AG04450 (cell line): Measurements from ENCODE around the gene IFI44L. TPM values are rescaled to one million over a fixed set of nuclear protein-coding genes. Genes with fewer than 3 reads are reported as not detected.

Source experiments
- CTCF ChIA-PET: fragments of 300-600, 350-600 bp; formaldehyde crosslinking; extraction: SDS; loops from one replicate; lab custom pipeline; 2022; ENCODE audit warnings: antibody characterized with exemption, inconsistent platforms; lab: Charles Lee
- POLR2A ChIA-PET: fragments of 350-600 bp; formaldehyde crosslinking; extraction: SDS; loops from one replicate; lab custom pipeline; 2021; ENCODE audit warnings: antibody characterized with exemption, inconsistent platforms; lab: Yijun Ruan, JAX
- DNase-seq: peaks from one replicate; pipeline ENCODE4 v3.0.0-alpha.2; 2011; ENCODE audit warnings: low read depth, low spot score
- H3K27ac ChIP-seq: one replicate; pipeline ENCODE4 v1.5.1; 2012; ENCODE audit warnings: low read depth, low read length, control low read depth
- H3K27me3 ChIP-seq: one replicate; pipeline ENCODE4 v1.6.0; 2012; ENCODE audit warnings: low read length; ENCODE audit not compliant: control insufficient read depth, insufficient read depth
- H3K4me3 ChIP-seq: 2 replicates; pipeline ENCODE4 v1.5.1; 2011; ENCODE audit warnings: mild to moderate bottlenecking, low read depth, low read length, control low read depth
- H3K9me3 ChIP-seq: 2 replicates; pipeline ENCODE4 v1.5.1; 2012; ENCODE audit warnings: low read length; ENCODE audit not compliant: control insufficient read depth, insufficient read depth
- polyA plus RNA-seq: library from polyadenylated mRNA; depleted of rRNA; stranded (reverse); fragments of >200 nt; gene quantifications from 2 replicates; pipeline ENCODE4 v1.2.3, GENCODE V29; 2011
- TF ChIP-seq, protein P1 (sequence below): IDR thresholded peaks from 2 replicates; pipeline ENCODE4 v1.5.1; 2011; ENCODE audit warnings: low read depth, low read length, control low read depth, inconsistent platforms

IFI44L gene
- polyA plus RNA-seq, 1 experiment, result 1.1 TPM

DNA sequence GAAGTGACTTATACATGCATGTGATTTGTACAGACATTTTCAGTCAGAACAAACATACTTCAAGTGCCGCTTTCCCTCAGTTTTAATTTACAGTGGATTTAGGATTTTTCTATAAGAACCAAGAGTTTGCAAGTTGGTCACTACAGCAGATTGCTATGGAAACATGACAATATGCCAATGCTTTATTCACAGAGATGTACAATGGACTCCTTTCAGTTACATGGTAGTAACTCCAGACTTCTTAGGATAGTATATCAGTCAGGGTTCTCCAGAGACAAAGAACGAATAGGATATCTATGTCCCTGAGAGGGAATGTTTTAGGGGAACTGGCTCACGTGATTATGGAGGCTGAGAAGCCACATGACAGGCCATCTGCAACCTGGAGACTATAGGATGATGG, 56.7 kb downstream of the IFI44L start:
- Histone ChIP-seq H3K27ac (no peak overlapping the region), H3K27me3 (no peaks in the 10 kb centered on the region), H3K4me3 (no peak overlapping the region), H3K9me3 (no peaks in the 10 kb centered on the region)
- ChIA-PET CTCF (interaction anchor here (1.1 to 3.3 kb wide), 5 partner anchors 12 to 551 kb away, joined by 5 to 23 read pairs (median 5); no protein-coding TSS in a partner anchor), POLR2A (no interaction called here)
- TF ChIP-seq, protein P1, sequence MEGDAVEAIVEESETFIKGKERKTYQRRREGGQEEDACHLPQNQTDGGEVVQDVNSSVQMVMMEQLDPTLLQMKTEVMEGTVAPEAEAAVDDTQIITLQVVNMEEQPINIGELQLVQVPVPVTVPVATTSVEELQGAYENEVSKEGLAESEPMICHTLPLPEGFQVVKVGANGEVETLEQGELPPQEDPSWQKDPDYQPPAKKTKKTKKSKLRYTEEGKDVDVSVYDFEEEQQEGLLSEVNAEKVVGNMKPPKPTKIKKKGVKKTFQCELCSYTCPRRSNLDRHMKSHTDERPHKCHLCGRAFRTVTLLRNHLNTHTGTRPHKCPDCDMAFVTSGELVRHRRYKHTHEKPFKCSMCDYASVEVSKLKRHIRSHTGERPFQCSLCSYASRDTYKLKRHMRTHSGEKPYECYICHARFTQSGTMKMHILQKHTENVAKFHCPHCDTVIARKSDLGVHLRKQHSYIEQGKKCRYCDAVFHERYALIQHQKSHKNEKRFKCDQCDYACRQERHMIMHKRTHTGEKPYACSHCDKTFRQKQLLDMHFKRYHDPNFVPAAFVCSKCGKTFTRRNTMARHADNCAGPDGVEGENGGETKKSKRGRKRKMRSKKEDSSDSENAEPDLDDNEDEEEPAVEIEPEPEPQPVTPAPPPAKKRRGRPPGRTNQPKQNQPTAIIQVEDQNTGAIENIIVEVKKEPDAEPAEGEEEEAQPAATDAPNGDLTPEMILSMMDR, result no peak
- no peak for DNase-seq

DNA sequence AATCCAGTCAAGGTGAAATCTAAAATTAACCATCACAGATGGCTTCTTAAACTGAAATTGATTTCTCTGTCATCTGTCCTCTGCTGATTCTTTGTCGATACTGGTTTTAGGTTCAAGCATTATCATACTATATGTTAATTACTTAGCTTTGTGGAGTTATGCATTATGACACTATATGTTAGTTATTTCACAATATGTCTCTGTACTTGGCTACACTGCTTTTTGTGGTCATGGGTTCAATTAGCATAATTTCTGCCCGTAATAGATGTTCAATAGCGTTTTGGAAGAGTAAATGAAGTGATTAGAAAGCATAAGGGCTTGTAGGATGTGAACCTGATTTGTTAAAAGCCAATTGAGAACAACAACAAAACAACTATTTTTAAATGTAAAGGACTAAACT, 57.5 kb downstream of the IFI44L start:
- ChIA-PET POLR2A (no interaction called here), CTCF (interaction anchor here (0.6 to 3.3 kb wide), 10 partner anchors 8 to 551 kb away, joined by 3 to 23 read pairs (median 4); partner anchors contain the start of gene IFI44L)
- TF ChIP-seq, protein P1, result no peak
- Histone ChIP-seq H3K27me3 (no peaks in the 10 kb centered on the region), H3K4me3 (no peak overlapping the region), H3K27ac (no peak overlapping the region), H3K9me3 (no peaks in the 10 kb centered on the region)
- no peak for DNase-seq

- TF ChIP-seq, protein P1, result no peak
- Histone ChIP-seq H3K4me3 (no peak overlapping the region), H3K27ac (no peak overlapping the region), H3K27me3 (no peaks in the 10 kb centered on the region), H3K9me3 (no peaks in the 10 kb centered on the region)
- CTCF ChIA-PET, result interaction anchor here (0.6 to 3.3 kb wide), 10 partner anchors 9 to 552 kb away, joined by 3 to 23 read pairs (median 4); partner anchors contain the start of gene IFI44L
- POLR2A ChIA-PET, result no interaction called here
- DNase-seq, result no peak
These were observed 58.1 kb downstream of the IFI44L start for GRCh38 chr1:78678324-78678723.

- Histone ChIP-seq H3K27ac (no peak overlapping the region), H3K9me3 (no peaks in the 10 kb centered on the region), H3K27me3 (no peaks in the 10 kb centered on the region), H3K4me3 (no peak overlapping the region)
- TF ChIP-seq, protein P1, result no peak
- CTCF ChIA-PET, result interaction anchor here (1.2 to 1.5 kb wide), 2 partner anchors 62 to 64 kb away, joined by 3 to 4 read pairs; partner anchors contain the start of gene IFI44L
- POLR2A ChIA-PET, result no interaction called here
- no peak for DNase-seq
These were observed 61.0 kb downstream of the IFI44L start for GRCh38 chr1:78681265-78681664.

DNA sequence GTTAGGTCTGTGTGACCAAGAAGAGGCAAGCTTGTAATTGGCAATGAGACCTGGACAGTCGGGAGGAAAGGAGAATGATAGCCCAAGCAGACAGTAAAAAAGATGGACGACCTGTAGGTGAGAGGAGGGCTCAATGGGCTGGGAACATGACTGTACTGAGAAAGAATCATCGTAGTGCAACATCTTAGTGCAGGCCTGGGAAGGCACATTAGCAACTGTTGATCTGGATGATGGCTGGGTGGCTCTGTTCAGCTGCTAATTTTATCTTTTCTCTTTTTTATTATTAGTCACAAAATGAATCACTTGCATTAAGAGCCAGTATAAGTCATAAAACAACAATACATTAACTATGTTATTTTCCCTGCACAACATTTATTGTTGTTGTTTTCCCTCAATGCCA, 62.2 kb downstream of the IFI44L start:
- H3K9me3 ChIP-seq, result no peaks in the 10 kb centered on the region
- ChIA-PET POLR2A (no interaction called here), CTCF (interaction anchor here (0.5 to 1.5 kb wide), 4 partner anchors 34 to 1294 kb away, joined by 3 to 4 read pairs (median 3); partner anchors contain the start of gene IFI44L)
- TF ChIP-seq, protein P1, result no peak
- no peak overlapping the region for H3K4me3 ChIP-seq
- no peak overlapping the region for H3K27ac ChIP-seq
- DNase-seq, result no peak
- H3K27me3 ChIP-seq, result no peaks in the 10 kb centered on the region
